K562 (cell line): ENCODE results near the gene AKR1A1. TPM values are rescaled to one million over a fixed set of nuclear protein-coding genes. Genes with fewer than 3 reads are reported as not detected.
A peak's percentile ranks its signal among the peaks of the same experiment; 100 is the strongest.

Source experiments
- ATF6 ChIP-seq: sonication (generic); formaldehyde crosslinking; IDR thresholded peaks from 2 replicates; pipeline ENCODE4 v1.4.0; 2020; ENCODE audit warnings: mild to moderate bottlenecking, missing genetic modification reagents
- BCL6 ChIP-seq: fragments of 250-450 bp; sonication (Bioruptor Pico); IDR thresholded peaks from 2 replicates; pipeline ENCODE4 v1.4.0; 2020
- CBFB ChIP-seq: sonication (generic); formaldehyde crosslinking; IDR thresholded peaks from 2 replicates; pipeline ENCODE4 v1.4.0; 2020; ENCODE audit warnings: mild to moderate bottlenecking, missing genetic modification reagents
- CCNT2 ChIP-seq: IDR thresholded peaks from 2 replicates; pipeline ENCODE4 v1.6.1; 2011; ENCODE audit warnings: borderline replicate concordance, low read depth, mild to moderate bottlenecking, moderate library complexity, mixed read lengths, low read length; ENCODE audit not compliant: insufficient read length; ENCODE audit errors: extremely low read depth
- DDX20 ChIP-seq: fragments of 450-650 bp; IDR thresholded peaks from 2 replicates; pipeline ENCODE4 v1.6.1; 2016; ENCODE audit warnings: missing genetic modification characterization, low read depth, mild to moderate bottlenecking, missing compliant biosample characterization, moderate library complexity
- ETV1 ChIP-seq: fragments of 450-650 bp; conservative IDR thresholded peaks from 2 replicates; pipeline ENCODE4 v1.6.1; 2016; ENCODE audit warnings: missing genetic modification characterization, control low read depth, low read depth, missing compliant biosample characterization
- FOXK1 ChIP-seq: sonication (generic); formaldehyde crosslinking; IDR thresholded peaks from 2 replicates; pipeline ENCODE4 v1.8.0; 2022; ENCODE audit warnings: missing genetic modification reagents, mild to moderate bottlenecking, borderline replicate concordance
- GTF2F1 ChIP-seq: IDR thresholded peaks from 2 replicates; pipeline ENCODE4 v1.6.1; 2011; ENCODE audit warnings: low read depth, low read length, improper control_type of control experiment
- HOMEZ ChIP-seq: fragments of 250-450 bp; sonication (Bioruptor Pico); IDR thresholded peaks from 2 replicates; pipeline ENCODE4 v1.4.0; 2020; ENCODE audit warnings: mild to moderate bottlenecking, moderate library complexity
- HSF4 ChIP-seq: fragments of 250-450 bp; sonication (Bioruptor Pico); IDR thresholded peaks from 2 replicates; pipeline ENCODE4 v2.1.2; 2022; ENCODE audit warnings: mild to moderate bottlenecking, moderate library complexity, borderline replicate concordance
- OTX1 ChIP-seq: fragments of 450-650 bp; formaldehyde crosslinking; IDR thresholded peaks from 2 replicates; pipeline ENCODE4 v1.4.0; 2022; ENCODE audit warnings: mild to moderate bottlenecking
- SMARCA4 ChIP-seq: fragments of 450-650 bp; IDR thresholded peaks from 2 replicates; pipeline ENCODE4 v1.6.1; 2016
- TBL1XR1 ChIP-seq, 2 experiments: IDR thresholded peaks; 2 replicates each; pipeline ENCODE4 v1.6.1; 2012; ENCODE audit warnings: improper control_type of control experiment in 2 of 2, low read length in 2 of 2, mild to moderate bottlenecking in 1 of 2
- THAP7 ChIP-seq: fragments of 250-450 bp; sonication (Bioruptor Pico); IDR thresholded peaks from 2 replicates; pipeline ENCODE4 v1.5.0; 2021
- VEZF1 ChIP-seq: fragments of 200-800 bp; sonication (Bioruptor generic); IDR thresholded peaks from 2 replicates; pipeline ENCODE4 v1.6.1; 2017; ENCODE audit warnings: missing genetic modification characterization, missing compliant biosample characterization
- ZBTB9 ChIP-seq: fragments of 450-650 bp; formaldehyde crosslinking; IDR thresholded peaks from 2 replicates; pipeline ENCODE4 v1.4.0; 2020; ENCODE audit warnings: mild to moderate bottlenecking, moderate library complexity
- ZNF740 ChIP-seq, 3 experiments: fragments of 200-800 bp in 1 of 3; sonication (Bioruptor generic) in 1 of 3; sonication (generic) in 1 of 3; formaldehyde crosslinking in 1 of 3; IDR thresholded peaks; 2 replicates each; pipeline versions ENCODE4 v1.6.1 to v1.8.0; 2016 to 2022; ENCODE audit warnings: mild to moderate bottlenecking in 2 of 3, missing compliant biosample characterization in 2 of 3, missing genetic modification characterization in 2 of 3, missing genetic modification reagents in 1 of 3
- polyA plus RNA-seq, 8 experiments: library from polyadenylated mRNA; depleted of rRNA in 4 of 8; stranded (reverse) in 5 of 8; unstranded in 3 of 8; fragments of >200 nt; fragmentation: Nextera tagmentation in 2 of 8; fragmentation: Illumina TruSeq in 1 of 8; extraction: Ambion mirVana in 2 of 8; extraction: Trizol in 1 of 8; gene quantifications; 2 replicates each; pipeline versions ENCODE4 v1.2.1 to v1.2.3, GENCODE V29; 2011 to 2014; ENCODE audit warnings: inconsistent platforms in 1 of 8, missing spikeins in 1 of 8
- total RNA-seq, 7 experiments: library from RNA; depleted of rRNA in 6 of 7; stranded (reverse); fragments of >200 nt in 6 of 7; fragmentation: Illumina TruSeq in 2 of 7; extraction: Trizol in 2 of 7; gene quantifications; 2 replicates each; pipeline versions ENCODE4 v1.2.1 to v1.2.3, GENCODE V29; 2011 to 2021; ENCODE audit warnings: low replicate concordance in 1 of 7

The AKR1A1 gene
- total and polyA plus RNA-seq, 9 of the 15 experiments (the other 6 are each of a cell fraction or from before 2014, with no cell fraction given), result 68.6 to 211 (median 132) TPM

GRCh38 chr1:45543581-45544417, 6.8 kb upstream of the AKR1A1 start (continued):
- no peak for TF ChIP-seq TBL1XR1 (IDR thresholded peaks at IDR 0.05; ENCODE audit: low read length in 2 of 2)
- TF ChIP-seq BCL6 (CRISPR knock-in tag), result no peak
- TF ChIP-seq OTX1 (CRISPR knock-in tag), result 0 out of 2 replicates have a peak, but pooled peaks have one; percentile 36
- no peak for TF ChIP-seq FOXK1 (CRISPR knock-in tag)
- TF ChIP-seq ETV1 (tag), result peak; percentile 41; the same call in 1 of the 2 replicates
- TF ChIP-seq ATF6 (CRISPR knock-in tag), result no peak
- no peak for TF ChIP-seq DDX20 (tag)
- peak; percentile 54; the same call in 1 of the 2 replicates for TF ChIP-seq VEZF1 (CRISPR knock-in tag)
- TF ChIP-seq GTF2F1, result no peak
- TF ChIP-seq THAP7 (CRISPR knock-in tag), result 0 out of 2 replicates have a peak, but pooled peaks have one; percentile 45
- no peak for TF ChIP-seq ZNF740 (CRISPR knock-in tag; IDR thresholded peaks at IDR 0.05)
- no peak for TF ChIP-seq ZNF740 (tag; IDR thresholded peaks at IDR 0.05)
- TF ChIP-seq HSF4 (CRISPR knock-in tag), result no peak
- TF ChIP-seq CBFB (CRISPR knock-in tag), result no peak
- no peak for TF ChIP-seq CCNT2
- TF ChIP-seq SMARCA4, result peak; percentile 30; the same call in 1 of the 2 replicates
- 0 out of 2 replicates have a peak, but pooled peaks have one; percentile 36 for TF ChIP-seq ZBTB9 (CRISPR knock-in tag)
- no peak for TF ChIP-seq HOMEZ (CRISPR knock-in tag)
